Mesenteric fat pad (tissue), 1 donor: ENCODE measurements around the gene TMCO4. TPM values are rescaled to one million over a fixed set of nuclear protein-coding genes. Genes with fewer than 3 reads are reported as not detected.
"Not testable (repeated sequence)": the region's sequence is repeated elsewhere in the genome, so short reads cannot be mapped to it uniquely, and the experiment has no call there.

Source experiments
- DNase-seq: peaks from one replicate; pipeline ENCODE4 v3.0.0-alpha.2; 2020; ENCODE audit warnings: low spot score
- long read RNA-seq: library from polyadenylated mRNA; unstranded; transcript quantifications from one replicate; pipeline ENCODE4 v2.0.0, GENCODE V29; 2020
- total RNA-seq: library from RNA; stranded (reverse); fragmentation: NEBNext Ultra II Directional; extraction: Animal tissue kit (Norgen Biotek cat#: 25700); gene quantifications from one replicate; pipeline ENCODE4 v1.2.1, GENCODE V29; 2021
- donor health status: DM: yes; HTN: yes; CAD: no.

TMCO4 gene
- total RNA-seq, result 13.6 TPM
- long read RNA-seq, partial matches to known transcripts, result 16 of 62 reads
- long read RNA-seq, other reads (novel, unspliced or antisense), result 42 of 62 reads

- peak; percentile 91 for DNase-seq
Measured at GRCh38 chr1:19799230-19800075, at the start of gene TMCO4. TMCO4 (minus strand) TSS chr1:19799916; CDS start chr1:19780758, 19,158 bp downstream.

- DNase-seq, result not testable (repeated sequence)
Measured at GRCh38 chr1:19849307-19849706, 49.6 kb upstream of the TMCO4 start.

- not testable (repeated sequence) for DNase-seq
Measured at GRCh38 chr1:19847334-19847733, 47.6 kb upstream of the TMCO4 start.

DNA sequence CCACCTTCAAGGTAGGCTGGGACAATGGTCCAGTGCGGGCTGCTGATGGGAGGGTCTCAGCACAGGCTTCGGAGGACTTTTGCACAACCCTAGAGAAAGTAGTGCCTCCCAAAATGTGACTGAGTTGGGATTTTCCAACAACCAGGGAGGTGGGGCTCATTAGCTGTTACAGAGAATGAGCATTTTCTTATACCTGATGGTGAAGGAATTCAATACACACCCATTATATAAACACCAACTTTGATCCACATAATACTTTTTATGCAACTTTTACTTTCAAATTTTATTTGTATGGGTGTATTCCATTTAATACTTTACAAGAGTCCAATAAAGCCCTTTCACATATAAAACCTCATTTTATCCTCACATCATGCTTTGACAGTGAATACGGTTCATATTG is 46.6 kb upstream of the TMCO4 start:
- DNase-seq, result no peak

DNA sequence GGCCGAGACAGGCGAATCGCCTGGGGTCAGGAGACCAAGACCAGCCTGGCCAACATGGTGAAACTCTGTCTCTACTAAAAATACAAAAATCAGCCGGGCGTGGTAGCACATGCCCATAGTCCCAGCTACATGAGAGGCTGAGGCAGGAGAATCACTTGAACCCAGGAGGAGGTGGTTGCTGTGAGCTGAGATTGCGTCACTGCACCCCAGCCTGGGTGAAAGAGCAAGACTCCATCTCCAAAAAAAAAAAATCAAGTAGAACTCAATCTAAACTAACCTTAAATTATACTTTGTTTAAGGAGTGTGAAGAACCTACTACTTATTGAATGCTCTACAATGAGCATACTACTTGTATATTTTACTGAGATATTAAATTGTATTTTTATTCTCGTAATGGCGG is 45.8 kb upstream of the TMCO4 start:
- no peak for DNase-seq

DNA sequence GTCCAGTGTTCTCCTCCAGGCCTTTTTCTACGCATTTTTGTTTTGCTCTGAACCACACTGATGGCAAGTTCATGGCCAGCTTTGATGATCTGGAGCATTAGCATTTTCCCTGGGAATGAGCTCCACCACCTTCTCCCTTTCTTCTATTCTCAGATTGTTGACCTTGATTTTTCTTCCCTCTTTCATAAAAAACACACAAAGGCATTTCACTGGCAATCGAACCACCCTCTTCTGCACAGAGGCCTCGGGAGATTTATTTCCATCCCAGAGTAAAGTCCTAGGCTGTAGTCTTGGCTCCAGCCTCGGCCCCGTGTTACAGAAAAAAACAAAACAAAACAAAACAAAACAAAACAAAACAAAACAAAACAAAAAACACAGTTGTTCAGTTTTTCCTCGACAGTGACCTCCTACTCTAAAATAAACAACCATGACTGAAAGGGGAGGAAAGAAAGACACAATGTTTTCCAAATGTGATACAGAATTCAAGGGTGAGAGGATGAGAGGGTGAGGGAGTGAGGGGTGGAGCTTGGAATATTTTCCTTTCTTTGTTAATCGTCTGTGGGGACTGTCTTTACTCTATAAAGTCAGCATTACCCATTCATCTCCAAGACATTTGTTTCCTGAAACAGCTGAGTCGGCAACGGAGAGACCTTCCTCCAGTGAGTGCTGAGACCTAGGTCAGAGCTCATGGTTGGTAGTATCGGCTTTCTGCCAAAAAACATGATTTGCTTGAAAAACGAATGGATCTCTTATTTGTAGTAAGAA is 45.2 kb upstream of the TMCO4 start:
- DNase-seq, result no peak

- DNase-seq, result no peak
Measured at GRCh38 chr1:19840228-19840627, 40.5 kb upstream of the TMCO4 start.

GRCh38 chr1:19837866-19838265 is 38.1 kb upstream of the TMCO4 start:
- DNase-seq, result no peak

DNA sequence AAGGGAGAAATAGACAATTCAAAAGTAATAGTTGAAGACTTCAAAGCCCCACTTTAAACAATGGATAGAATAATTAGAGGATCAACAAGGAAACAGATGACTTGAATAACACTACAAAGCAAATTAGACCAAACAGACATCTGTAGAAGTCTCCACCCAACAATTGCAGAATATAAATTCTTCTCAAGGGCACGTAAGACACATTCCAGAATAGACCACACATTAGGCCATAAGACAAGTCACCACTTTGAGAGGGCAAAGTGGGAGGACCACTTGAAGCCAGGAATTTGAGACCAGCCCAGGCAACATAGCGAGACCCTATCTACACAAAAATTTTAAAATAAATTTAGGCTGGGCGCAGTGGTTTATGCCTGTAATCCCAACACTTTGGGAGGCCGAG is 35.9 kb upstream of the TMCO4 start:
- no peak for DNase-seq

DNA sequence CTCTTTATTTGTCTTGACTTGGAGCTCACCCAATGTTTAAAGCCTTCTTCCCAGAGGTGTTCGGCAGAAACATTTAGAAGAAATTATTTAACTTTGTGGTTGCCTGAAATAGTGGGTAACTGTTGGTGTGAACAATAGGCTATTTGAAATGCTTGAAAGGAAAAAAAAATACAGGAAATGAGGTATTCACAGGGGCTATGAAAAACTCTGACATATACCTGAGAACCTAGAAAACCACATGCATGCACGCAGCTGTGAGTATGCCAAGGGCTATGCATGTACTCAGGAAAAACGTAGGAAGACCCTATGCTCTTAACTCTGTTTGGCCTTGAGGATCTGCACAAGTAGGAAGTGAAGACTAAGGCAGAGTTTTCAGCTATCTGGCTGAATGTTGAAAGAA is 31.7 kb upstream of the TMCO4 start:
- DNase-seq, result no peak

DNA sequence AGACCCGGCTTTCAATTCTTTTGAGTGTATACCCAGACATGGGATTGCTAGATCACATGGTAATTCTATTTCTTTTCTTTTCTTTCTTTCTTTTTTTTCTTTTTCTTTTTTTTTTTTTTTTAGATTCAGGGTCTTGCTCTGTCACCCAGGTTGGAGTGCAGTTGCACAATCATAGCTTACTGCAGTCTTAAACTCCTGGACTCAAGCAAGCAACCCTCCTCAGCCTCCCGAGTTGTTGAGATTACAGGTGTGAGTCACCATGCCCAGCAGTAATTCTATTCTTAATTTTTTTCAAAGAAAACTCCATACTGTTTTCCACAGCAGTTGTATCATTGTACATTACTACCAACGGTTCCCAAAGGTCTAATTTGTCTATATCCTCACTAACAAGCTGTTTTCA is 28.8 kb upstream of the TMCO4 start:
- DNase-seq, result no peak

- DNase-seq, result no peak
Measured at GRCh38 chr1:19825298-19825697, 25.6 kb upstream of the TMCO4 start.

- DNase-seq, result no peak
Measured at GRCh38 chr1:19824541-19824940, 24.8 kb upstream of the TMCO4 start.

DNA sequence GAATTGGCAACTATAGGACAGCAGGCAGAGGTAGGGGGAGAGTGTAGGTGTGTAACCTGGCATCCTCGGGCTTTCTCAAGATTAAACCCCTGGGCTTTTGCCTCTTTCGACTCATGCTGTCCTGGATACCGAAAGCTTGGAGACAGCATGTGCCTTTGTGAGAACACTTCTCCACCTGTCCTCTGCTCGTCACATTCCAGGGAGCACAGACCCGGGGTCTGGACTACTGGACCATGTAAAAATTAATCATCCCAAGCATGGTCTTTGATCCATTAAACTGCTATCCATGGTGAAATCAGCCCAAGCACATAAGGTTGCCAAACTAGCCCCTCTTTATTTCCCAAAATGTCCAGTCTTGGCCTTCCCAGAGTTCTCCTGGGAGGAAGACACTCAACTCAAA is 24.3 kb upstream of the TMCO4 start:
- DNase-seq, result no peak

GRCh38 chr1:19819701-19820100 is 20.0 kb upstream of the TMCO4 start:
- no peak for DNase-seq

- no peak for DNase-seq
Measured at GRCh38 chr1:19818324-19818723, 18.6 kb upstream of the TMCO4 start.

DNA sequence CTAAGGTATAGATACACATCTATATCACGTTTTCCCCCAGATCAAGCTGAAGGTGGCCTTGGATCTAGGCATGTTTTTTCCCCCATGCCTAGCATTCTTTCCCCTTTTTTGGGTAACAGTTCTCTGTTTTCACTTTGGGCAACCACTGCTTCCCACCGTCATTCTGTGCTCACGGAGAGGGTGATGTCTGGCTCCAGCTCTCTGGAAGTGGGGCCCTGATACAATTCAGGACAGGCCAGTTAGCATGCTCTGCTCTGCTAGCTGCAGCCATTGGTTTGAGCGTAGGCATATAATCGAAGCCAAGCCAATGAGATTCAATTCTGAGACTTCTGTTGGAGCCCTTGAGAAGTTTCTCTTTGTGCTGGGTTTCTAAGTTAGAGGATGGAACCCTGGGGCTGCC is 17.4 kb upstream of the TMCO4 start:
- no peak for DNase-seq

GRCh38 chr1:19816737-19817086 is 17.0 kb upstream of the TMCO4 start:
- DNase-seq, result not testable (repeated sequence)

DNA sequence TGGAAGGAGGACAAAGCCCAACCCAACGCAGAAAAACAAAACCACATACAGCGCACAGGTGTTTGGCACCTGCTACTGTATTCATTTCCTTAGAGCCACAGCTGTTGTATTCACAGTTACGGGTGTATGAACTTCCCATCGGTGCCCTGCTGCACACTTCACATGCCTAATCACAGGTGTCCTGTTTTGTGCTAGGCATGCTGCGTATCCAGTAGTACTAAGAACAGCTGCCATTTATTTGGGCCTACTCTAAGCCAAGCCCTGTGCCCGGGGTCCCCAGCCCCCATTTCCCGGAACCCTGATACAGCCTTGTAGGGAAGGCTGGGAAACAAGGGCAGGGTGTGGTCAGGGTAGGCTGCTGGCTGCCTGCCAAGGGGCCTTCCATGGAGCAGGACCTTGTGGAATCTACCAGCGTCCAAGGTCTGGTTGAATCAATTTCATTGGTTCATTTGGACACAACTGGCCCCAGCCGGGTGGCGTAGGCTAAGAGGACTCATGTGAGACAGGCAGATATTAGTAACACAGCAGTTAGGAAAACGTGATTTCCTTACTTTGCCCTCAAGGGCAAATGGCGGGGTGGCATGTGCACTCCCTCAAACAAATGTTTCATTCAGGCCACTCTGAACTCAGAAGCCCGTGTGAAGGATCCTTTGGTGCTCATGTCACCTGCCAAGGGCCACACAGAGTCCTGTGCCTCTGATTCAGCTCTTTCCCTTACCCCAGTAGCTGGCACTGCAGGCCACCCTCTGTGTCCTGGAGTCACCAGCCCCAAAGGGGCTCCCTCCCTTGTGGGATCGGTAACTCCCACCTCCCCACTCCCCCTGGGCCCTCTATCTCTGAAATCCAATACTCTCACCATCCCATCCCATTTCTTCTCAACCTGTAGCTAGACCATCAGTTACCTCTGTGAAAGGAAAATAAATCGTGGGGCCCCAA is 16.4 kb upstream of the TMCO4 start:
- peak; percentile 89 for DNase-seq

GRCh38 chr1:19814681-19815503 is 15.2 kb upstream of the TMCO4 start, which contains the start of gene RNF186:
RNF186 (minus strand) TSS chr1:19815283; CDS start chr1:19815101, 182 bp downstream.
- DNase-seq, result peak; percentile 88
